Gastrocnemius medialis (tissue), 4 donors: ENCODE measurements around the gene BRPF1. TPM values are rescaled to one million over a fixed set of nuclear protein-coding genes. Genes with fewer than 3 reads are reported as not detected.

Source experiments
- ATAC-seq, 2 donors: fragments of 150-250 bp; one replicate each; pipeline ENCODE4 v1.9.1; 2016
- DNase-seq, 2 donors: peaks; one replicate each; pipeline ENCODE4 v3.0.0-alpha.2; 2019
- H3K27ac ChIP-seq, 4 donors: fragments of 200-600 bp; sonication (generic); 1 replicate in 1 of 4; 2 replicates in 3 of 4; pipeline ENCODE4 v1.5.1; 2016 to 2018; ENCODE audit warnings: mild to moderate bottlenecking in 2 of 4, moderate library complexity in 1 of 4
- H3K27me3 ChIP-seq, 3 donors: fragments of 200-600 bp; sonication (generic) in 2 of 3; 1 replicate in 1 of 3; 2 replicates in 2 of 3; pipeline versions ENCODE4 v1.5.1 to v1.6.0; 2016 to 2019; ENCODE audit warnings: mild to moderate bottlenecking in 1 of 3, moderate library complexity in 1 of 3
- H3K36me3 ChIP-seq, 2 donors: fragments of 200-600 bp; sonication (generic) in 1 of 2; one replicate each; pipeline ENCODE4 v1.5.1; 2017 to 2018
- H3K4me1 ChIP-seq, 2 donors: fragments of 200-600 bp; sonication (generic) in 1 of 2; one replicate each; pipeline ENCODE4 v1.5.1; 2016 to 2017; ENCODE audit warnings: mild to moderate bottlenecking in 2 of 2
- H3K4me3 ChIP-seq, 4 donors: fragments of 200-600 bp; sonication (generic) in 3 of 4; 1 replicate in 1 of 4; 2 replicates in 3 of 4; pipeline ENCODE4 v1.5.1; 2016 to 2019; ENCODE audit warnings: mild to moderate bottlenecking in 2 of 4
- H3K9me3 ChIP-seq, 3 donors: fragments of 200-600 bp; sonication (generic) in 2 of 3; 1 replicate in 1 of 3; 2 replicates in 2 of 3; pipeline ENCODE4 v1.5.1; 2016 to 2019
- CTCF ChIP-seq, 5 experiments: fragments of 450-650 bp in 3 of 5; fragments of 200-600 bp in 2 of 5; sonication (generic) in 2 of 5; IDR thresholded peaks in 4 of 5; conservative IDR thresholded peaks in 1 of 5; 1 replicate in 4 of 5; 2 replicates in 1 of 5; pipeline ENCODE4 v1.5.1; 2016 to 2019; ENCODE audit warnings: antibody characterized with exemption in 5 of 5, mild to moderate bottlenecking in 3 of 5, moderate library complexity in 3 of 5
- POLR2A ChIP-seq, 2 donors: fragments of 450-650 bp; IDR thresholded peaks; one replicate each; pipeline ENCODE4 v1.6.1; 2017; ENCODE audit warnings: antibody characterized with exemption in 2 of 2, mild to moderate bottlenecking in 2 of 2, moderate library complexity in 2 of 2
- in situ Hi-C, 4 donors: fragments of 200-750 bp; cut with MboI; loops; one replicate each; pipeline versions ENCODE4 v1.15.0 to v1.8.0; 2017; ENCODE audit warnings: low sequenced_read_pairs in 4 of 4
- intact Hi-C: fragments of 100-400 bp; cut with DNase I; formaldehyde crosslinking; loops from one replicate; pipeline ENCODE4 v1.15.1; 2023; ENCODE audit warnings: low total_unique reads
- total RNA-seq, 4 donors: library from RNA; depleted of rRNA; stranded (reverse); fragments of >200 nt; gene quantifications; one replicate each; pipeline versions ENCODE4 v1.1.0 to v1.2.3, GENCODE V29; 2016

BRPF1 gene
- total RNA-seq, 4 donors from 2014 or later = 12.0 to 19.5 (median 14.7) TPM

GRCh38 chr3:9739181-9739580 is 7.6 kb downstream of the BRPF1 start:
- TF ChIP-seq CTCF (IDR thresholded peaks at IDR 0.05 in 4 of 5, conservative IDR thresholded peaks at IDR 0.05 in 1 of 5) (no peak), POLR2A (IDR thresholded peaks at IDR 0.05) (no peak)
- intact Hi-C loops (no loop called here), in situ Hi-C loops (no loop called here)
- H3K4me1 ChIP-seq = peaks cover 0 to 5% of the 10 kb centered on the region in 2 donors
- H3K36me3 ChIP-seq = peaks cover 0 to 90% of the 10 kb centered on the region in 2 donors
- ATAC-seq = no peak
- no peak overlapping the region for H3K27ac ChIP-seq
- DNase-seq = no peak
- no peaks in the 10 kb centered on the region for H3K9me3 ChIP-seq
- H3K27me3 ChIP-seq = no peaks in the 10 kb centered on the region
- H3K4me3 ChIP-seq = no peak overlapping the region

- ATAC-seq (no peak), DNase-seq (no peak)
- in situ Hi-C loops (no loop called here), intact Hi-C loops (no loop called here)
- H3K27me3 ChIP-seq = no peaks in the 10 kb centered on the region
- peaks cover 2 to 100% of the 10 kb centered on the region in 2 donors for H3K36me3 ChIP-seq
- no peak for TF ChIP-seq CTCF (IDR thresholded peaks at IDR 0.05 in 4 of 5, conservative IDR thresholded peaks at IDR 0.05 in 1 of 5)
- TF ChIP-seq POLR2A (IDR thresholded peaks at IDR 0.05) = no peak
- H3K27ac ChIP-seq = no peak overlapping the region
- H3K4me1 ChIP-seq = no peaks in the 10 kb centered on the region
- H3K9me3 ChIP-seq = no peaks in the 10 kb centered on the region
- no peak overlapping the region for H3K4me3 ChIP-seq
Observed at GRCh38 chr3:9742560-9742959, 11.0 kb downstream of the BRPF1 start.

GRCh38 chr3:9743548-9743947 is 12.0 kb downstream of the BRPF1 start:
- Histone ChIP-seq H3K36me3 (peaks cover 2 to 98% of the 10 kb centered on the region in 2 donors), H3K27me3 (no peaks in the 10 kb centered on the region), H3K4me1 (no peaks in the 10 kb centered on the region), H3K4me3 (no peak overlapping the region), H3K27ac (no peak overlapping the region), H3K9me3 (no peaks in the 10 kb centered on the region)
- no peak for ATAC-seq
- no peak for DNase-seq
- TF ChIP-seq CTCF (IDR thresholded peaks at IDR 0.05 in 4 of 5, conservative IDR thresholded peaks at IDR 0.05 in 1 of 5) = no peak
- TF ChIP-seq POLR2A (IDR thresholded peaks at IDR 0.05) = no peak
- intact Hi-C loops = no loop called here
- in situ Hi-C loops = no loop called here

GRCh38 chr3:9744162-9744561 is 12.6 kb downstream of the BRPF1 start:
- intact Hi-C loops (no loop called here), in situ Hi-C loops (no loop called here)
- no peaks in the 10 kb centered on the region for H3K27me3 ChIP-seq
- peaks cover 3 to 5% of the 10 kb centered on the region in 2 donors for H3K4me1 ChIP-seq
- TF ChIP-seq POLR2A (IDR thresholded peaks at IDR 0.05) (no peak), CTCF (IDR thresholded peaks at IDR 0.05 in 4 of 5, conservative IDR thresholded peaks at IDR 0.05 in 1 of 5) (no peak)
- DNase-seq (no peak), ATAC-seq (no peak)
- no peak overlapping the region for H3K4me3 ChIP-seq
- H3K27ac ChIP-seq = no peak overlapping the region
- H3K36me3 ChIP-seq = peaks cover 2 to 93% of the 10 kb centered on the region in 2 donors
- H3K9me3 ChIP-seq = no peaks in the 10 kb centered on the region

- peaks cover 12 to 13% of the 10 kb centered on the region in 2 donors for H3K4me1 ChIP-seq
- H3K9me3 ChIP-seq = no peaks in the 10 kb centered on the region
- ATAC-seq (no peak), DNase-seq (no peak)
- TF ChIP-seq POLR2A (IDR thresholded peaks at IDR 0.05) (no peak), CTCF (IDR thresholded peaks at IDR 0.05 in 4 of 5, conservative IDR thresholded peaks at IDR 0.05 in 1 of 5) (no peak)
- intact Hi-C loops = no loop called here
- H3K27me3 ChIP-seq = no peaks in the 10 kb centered on the region
- in situ Hi-C loops = no loop called here
- H3K4me3 ChIP-seq = no peak overlapping the region
- peaks cover 2 to 79% of the 10 kb centered on the region in 2 donors for H3K36me3 ChIP-seq
- no peak overlapping the region for H3K27ac ChIP-seq
Observed at GRCh38 chr3:9745521-9745920, 14.0 kb downstream of the BRPF1 start.
